Neural cell (in vitro differentiated cells): ENCODE data around the gene CCNY. TPM values are rescaled to one million over a fixed set of nuclear protein-coding genes. Genes with fewer than 3 reads are reported as not detected.

Experiments
- H2AFZ ChIP-seq: fragments of 200-600, 300-800 bp; sonication (generic), shearing (Covaris generic); 2 replicates; pipeline ENCODE4 v1.6.0; 2014; ENCODE audit warnings: low read depth, mild to moderate bottlenecking, antibody characterized with exemption, low read length, moderate library complexity
- H3F3A ChIP-seq: fragments of 200-600 bp; shearing (Covaris generic); 2 replicates; pipeline ENCODE4 v1.6.1; 2016; ENCODE audit warnings: mild to moderate bottlenecking, moderate library complexity, mixed read lengths, antibody characterized with exemption, low read length; ENCODE audit not compliant: insufficient read depth, poor library complexity, severe bottlenecking
- H3K27ac ChIP-seq: fragments of 200-600, 300-800 bp; sonication (generic), shearing (Covaris generic); 2 replicates; pipeline ENCODE4 v1.5.1; 2014; ENCODE audit warnings: mild to moderate bottlenecking, low read length, moderate library complexity
- H3K27me3 ChIP-seq: fragments of 300-800, 200-600 bp; sonication (generic), shearing (Covaris generic); 2 replicates; pipeline ENCODE4 v1.6.0; 2014; ENCODE audit warnings: mild to moderate bottlenecking, low read depth, low read length, moderate library complexity; ENCODE audit not compliant: insufficient read depth
- H3K36me3 ChIP-seq: fragments of 300-800, 200-600 bp; sonication (generic), shearing (Covaris generic); 2 replicates; pipeline ENCODE4 v1.5.1; 2014; ENCODE audit warnings: mild to moderate bottlenecking, antibody characterized with exemption, low read length, moderate library complexity; ENCODE audit not compliant: insufficient read depth
- H3K4me2 ChIP-seq: fragments of 300-800, 200-600 bp; sonication (generic), shearing (Covaris generic); 2 replicates; pipeline ENCODE4 v1.6.0; 2014; ENCODE audit warnings: mild to moderate bottlenecking, low read length
- H3K4me3 ChIP-seq: fragments of 300-800, 200-600 bp; sonication (generic), shearing (Covaris generic); 2 replicates; pipeline ENCODE4 v1.5.1; 2014; ENCODE audit warnings: mild to moderate bottlenecking, low read length, moderate library complexity
- H3K79me2 ChIP-seq: fragments of 200-600 bp; shearing (Covaris generic); replicated peaks from 2 replicates; pipeline ENCODE4 v1.6.0; 2014; ENCODE audit warnings: mild to moderate bottlenecking, low read length, moderate library complexity; ENCODE audit not compliant: insufficient read depth
- H3K9ac ChIP-seq: fragments of 300-800, 200-600 bp; sonication (generic), shearing (Covaris generic); 2 replicates; pipeline ENCODE4 v1.6.1; 2016; ENCODE audit warnings: mild to moderate bottlenecking, low read length, mixed read lengths
- H3K9me2 ChIP-seq: fragments of 200-600 bp; shearing (Covaris generic); 2 replicates; pipeline ENCODE4 v1.6.1; 2016; ENCODE audit warnings: mild to moderate bottlenecking, low read length, mixed read lengths; ENCODE audit not compliant: insufficient read depth
- H3K9me3 ChIP-seq: fragments of 200-600, 300-800 bp; sonication (generic), shearing (Covaris generic); 2 replicates; pipeline ENCODE4 v1.6.1; 2016; ENCODE audit warnings: mild to moderate bottlenecking, mixed run types, low read length, moderate library complexity, mixed read lengths
- H4K20me1 ChIP-seq: fragments of 200-600 bp; shearing (Covaris generic); 2 replicates; pipeline ENCODE4 v1.6.1; 2016; ENCODE audit warnings: mild to moderate bottlenecking, mixed run types; ENCODE audit not compliant: insufficient read depth
- EP300 ChIP-seq: fragments of 450-650 bp; conservative IDR thresholded peaks from 2 replicates; pipeline ENCODE4 v1.6.1; 2014; ENCODE audit warnings: antibody characterized with exemption, mild to moderate bottlenecking, moderate library complexity; ENCODE audit not compliant: poor library complexity, severe bottlenecking
- EZH2 ChIP-seq: fragments of 200-600, 300-800 bp; shearing (Covaris generic), sonication (generic); IDR thresholded peaks from 2 replicates; pipeline ENCODE4 v1.6.1; 2014; ENCODE audit warnings: antibody characterized with exemption, low read length, borderline replicate concordance, mild to moderate bottlenecking; ENCODE audit not compliant: insufficient read depth, poor library complexity, severe bottlenecking
- MXI1 ChIP-seq: fragments of 450-650 bp; conservative IDR thresholded peaks from 2 replicates; pipeline ENCODE4 v1.6.1; 2014; ENCODE audit warnings: antibody characterized with exemption, mild to moderate bottlenecking; ENCODE audit not compliant: poor library complexity, severe bottlenecking
- POLR2AphosphoS5 ChIP-seq: IDR thresholded peaks from 2 replicates; pipeline ENCODE4 v1.6.1; 2012
- RAD21 ChIP-seq: fragments of 450-650 bp; conservative IDR thresholded peaks from 2 replicates; pipeline ENCODE4 v1.6.1; 2014; ENCODE audit warnings: antibody characterized with exemption, mild to moderate bottlenecking, moderate library complexity
- SMC3 ChIP-seq: fragments of 450-650 bp; conservative IDR thresholded peaks from 2 replicates; pipeline ENCODE4 v1.6.1; 2014; ENCODE audit warnings: antibody characterized with exemption, mild to moderate bottlenecking, moderate library complexity; ENCODE audit not compliant: poor library complexity
- polyA plus RNA-seq: library from polyadenylated mRNA; depleted of rRNA; stranded (reverse); fragments of >200 nt; gene quantifications from 2 replicates; pipeline ENCODE4 v1.2.3, GENCODE V29; 2014
- TF ChIP-seq, protein P1 (sequence below): IDR thresholded peaks from 2 replicates; pipeline ENCODE4 v1.6.1; 2012; ENCODE audit warnings: borderline replicate concordance
- TF ChIP-seq, protein P2 (sequence below): fragments of 450-650 bp; IDR thresholded peaks from 2 replicates; pipeline ENCODE4 v1.5.1; 2014; ENCODE audit warnings: antibody characterized with exemption, mild to moderate bottlenecking, moderate library complexity; ENCODE audit not compliant: poor library complexity, severe bottlenecking

Gene CCNY
- polyA plus RNA-seq, 1 donor from 2014 or later: 36.4 TPM

GRCh38 chr10:35540296-35541164, 204.2 kb downstream of the CCNY start:
- Histone ChIP-seq H3K27me3 (no peaks in the 10 kb centered on the region), H3K4me2 (no peak overlapping the region), H3K79me2 (no peaks in the 10 kb centered on the region), H3K9ac (no peak overlapping the region), H4K20me1 (no peaks in the 10 kb centered on the region), H2AFZ (no peak overlapping the region), H3K27ac (no peak overlapping the region), H3K36me3 (peaks cover 18% of the 10 kb centered on the region), H3K4me3 (no peak overlapping the region), H3F3A (no peaks in the 10 kb centered on the region), H3K9me3 (no peaks in the 10 kb centered on the region), H3K9me2 (no peaks in the 10 kb centered on the region)
- TF ChIP-seq EZH2: no peak
- TF ChIP-seq, protein P1, sequence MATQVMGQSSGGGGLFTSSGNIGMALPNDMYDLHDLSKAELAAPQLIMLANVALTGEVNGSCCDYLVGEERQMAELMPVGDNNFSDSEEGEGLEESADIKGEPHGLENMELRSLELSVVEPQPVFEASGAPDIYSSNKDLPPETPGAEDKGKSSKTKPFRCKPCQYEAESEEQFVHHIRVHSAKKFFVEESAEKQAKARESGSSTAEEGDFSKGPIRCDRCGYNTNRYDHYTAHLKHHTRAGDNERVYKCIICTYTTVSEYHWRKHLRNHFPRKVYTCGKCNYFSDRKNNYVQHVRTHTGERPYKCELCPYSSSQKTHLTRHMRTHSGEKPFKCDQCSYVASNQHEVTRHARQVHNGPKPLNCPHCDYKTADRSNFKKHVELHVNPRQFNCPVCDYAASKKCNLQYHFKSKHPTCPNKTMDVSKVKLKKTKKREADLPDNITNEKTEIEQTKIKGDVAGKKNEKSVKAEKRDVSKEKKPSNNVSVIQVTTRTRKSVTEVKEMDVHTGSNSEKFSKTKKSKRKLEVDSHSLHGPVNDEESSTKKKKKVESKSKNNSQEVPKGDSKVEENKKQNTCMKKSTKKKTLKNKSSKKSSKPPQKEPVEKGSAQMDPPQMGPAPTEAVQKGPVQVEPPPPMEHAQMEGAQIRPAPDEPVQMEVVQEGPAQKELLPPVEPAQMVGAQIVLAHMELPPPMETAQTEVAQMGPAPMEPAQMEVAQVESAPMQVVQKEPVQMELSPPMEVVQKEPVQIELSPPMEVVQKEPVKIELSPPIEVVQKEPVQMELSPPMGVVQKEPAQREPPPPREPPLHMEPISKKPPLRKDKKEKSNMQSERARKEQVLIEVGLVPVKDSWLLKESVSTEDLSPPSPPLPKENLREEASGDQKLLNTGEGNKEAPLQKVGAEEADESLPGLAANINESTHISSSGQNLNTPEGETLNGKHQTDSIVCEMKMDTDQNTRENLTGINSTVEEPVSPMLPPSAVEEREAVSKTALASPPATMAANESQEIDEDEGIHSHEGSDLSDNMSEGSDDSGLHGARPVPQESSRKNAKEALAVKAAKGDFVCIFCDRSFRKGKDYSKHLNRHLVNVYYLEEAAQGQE: no peak
- TF ChIP-seq, protein P2, sequence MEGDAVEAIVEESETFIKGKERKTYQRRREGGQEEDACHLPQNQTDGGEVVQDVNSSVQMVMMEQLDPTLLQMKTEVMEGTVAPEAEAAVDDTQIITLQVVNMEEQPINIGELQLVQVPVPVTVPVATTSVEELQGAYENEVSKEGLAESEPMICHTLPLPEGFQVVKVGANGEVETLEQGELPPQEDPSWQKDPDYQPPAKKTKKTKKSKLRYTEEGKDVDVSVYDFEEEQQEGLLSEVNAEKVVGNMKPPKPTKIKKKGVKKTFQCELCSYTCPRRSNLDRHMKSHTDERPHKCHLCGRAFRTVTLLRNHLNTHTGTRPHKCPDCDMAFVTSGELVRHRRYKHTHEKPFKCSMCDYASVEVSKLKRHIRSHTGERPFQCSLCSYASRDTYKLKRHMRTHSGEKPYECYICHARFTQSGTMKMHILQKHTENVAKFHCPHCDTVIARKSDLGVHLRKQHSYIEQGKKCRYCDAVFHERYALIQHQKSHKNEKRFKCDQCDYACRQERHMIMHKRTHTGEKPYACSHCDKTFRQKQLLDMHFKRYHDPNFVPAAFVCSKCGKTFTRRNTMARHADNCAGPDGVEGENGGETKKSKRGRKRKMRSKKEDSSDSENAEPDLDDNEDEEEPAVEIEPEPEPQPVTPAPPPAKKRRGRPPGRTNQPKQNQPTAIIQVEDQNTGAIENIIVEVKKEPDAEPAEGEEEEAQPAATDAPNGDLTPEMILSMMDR: no peak
- no peak for TF ChIP-seq EP300
- TF ChIP-seq SMC3: no peak
- no peak for TF ChIP-seq MXI1
- TF ChIP-seq RAD21: no peak
- no peak for TF ChIP-seq POLR2AphosphoS5

DNA sequence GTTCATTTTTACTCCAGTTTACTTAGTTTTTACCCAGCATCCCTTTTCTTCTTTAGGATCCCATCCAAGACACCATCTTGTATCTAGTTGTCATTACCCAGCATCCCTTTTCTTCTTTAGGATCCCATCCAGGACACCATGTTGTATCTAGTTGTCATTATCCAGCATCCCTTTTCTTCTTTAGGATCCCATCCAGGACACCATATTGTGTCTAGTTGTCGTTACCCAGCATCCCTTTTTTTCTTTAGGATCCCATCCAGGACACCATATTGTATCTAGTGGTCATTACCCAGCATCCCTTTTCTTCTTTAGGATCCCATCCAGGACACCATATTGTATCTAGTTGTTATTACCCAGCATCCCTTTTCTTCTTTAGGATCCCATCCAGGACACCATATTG, 205.4 kb downstream of the CCNY start:
- Histone ChIP-seq H3K9ac (no peak overlapping the region), H3K27ac (no peak overlapping the region), H3K36me3 (peaks cover 13% of the 10 kb centered on the region), H3K4me3 (no peak overlapping the region), H3K4me2 (no peak overlapping the region), H3F3A (no peaks in the 10 kb centered on the region), H2AFZ (no peak overlapping the region), H4K20me1 (no peaks in the 10 kb centered on the region), H3K9me3 (no peaks in the 10 kb centered on the region), H3K27me3 (no peaks in the 10 kb centered on the region), H3K79me2 (no peaks in the 10 kb centered on the region), H3K9me2 (no peaks in the 10 kb centered on the region)
- TF ChIP-seq RAD21 (no peak), EZH2 (no peak), SMC3 (no peak), EP300 (no peak), MXI1 (no peak)
